PC-9 (cell line): Measurements from ENCODE around the gene KLK6. TPM values are rescaled to one million over a fixed set of nuclear protein-coding genes. Genes with fewer than 3 reads are reported as not detected.
A peak's percentile ranks its signal among the peaks of the same experiment; 100 is the strongest.

Experiments used
- BruUV-seq: library from RNA; stranded (reverse); fragments of 400-500 nt; replicated peaks from 2 replicates; lab custom pipeline; 2021; lab: Mats Ljungman, UMichigan
- CTCF ChIA-PET: fragments of 300-600 bp; sonication (Branson Sonifier 250); formaldehyde crosslinking; loops from one replicate; lab custom pipeline; 2022; ENCODE audit warnings: antibody characterized with exemption; lab: Charles Lee
- POLR2A ChIA-PET: fragments of 300-600 bp; sonication (Branson Sonifier 250); formaldehyde crosslinking; loops from one replicate; lab custom pipeline; 2022; ENCODE audit warnings: antibody characterized with exemption; ENCODE audit not compliant: unreplicated experiment; lab: Charles Lee
- DNase-seq, 2 experiments: peaks; one replicate each; pipeline versions ENCODE4 v3.0.0 to v3.0.0-alpha.2; 2015 to 2022; ENCODE audit warnings: mixed read lengths in 1 of 2
- H2AFZ ChIP-seq: fragments of 200-600 bp; sonication (generic); 2 replicates; pipeline ENCODE4 v1.8.1; 2017; ENCODE audit warnings: antibody characterized with exemption
- H3F3A ChIP-seq: fragments of 200-600 bp; sonication (generic); 2 replicates; pipeline ENCODE4 v1.8.1; 2017; ENCODE audit warnings: antibody characterized with exemption, mild to moderate bottlenecking, low read depth; ENCODE audit not compliant: insufficient read depth
- H3K27ac ChIP-seq: fragments of 200-600 bp; sonication (generic); 2 replicates; pipeline ENCODE4 v1.6.1; 2016; ENCODE audit warnings: mixed run types
- H3K27me3 ChIP-seq: fragments of 200-600 bp; sonication (generic); 2 replicates; pipeline ENCODE4 v1.6.1; 2016; ENCODE audit warnings: low read depth, mixed run types; ENCODE audit not compliant: insufficient read depth
- H3K36me3 ChIP-seq: fragments of 200-600 bp; sonication (generic); 2 replicates; pipeline ENCODE4 v1.6.1; 2016; ENCODE audit warnings: low read depth, mixed run types
- H3K4me1 ChIP-seq: fragments of 200-600 bp; sonication (generic); replicated peaks from 2 replicates; pipeline ENCODE4 v1.6.1; 2016; ENCODE audit warnings: mixed run types; ENCODE audit not compliant: insufficient read depth
- H3K4me2 ChIP-seq: fragments of 200-600 bp; sonication (generic); 2 replicates; pipeline ENCODE4 v1.6.1; 2017; ENCODE audit warnings: mixed run types
- H3K4me3 ChIP-seq: fragments of 200-600 bp; sonication (generic); 2 replicates; pipeline ENCODE4 v1.6.1; 2016; ENCODE audit warnings: mixed run types
- H3K79me2 ChIP-seq: fragments of 200-600 bp; sonication (generic); 2 replicates; pipeline ENCODE4 v1.6.1; 2017; ENCODE audit warnings: low read depth, mixed run types
- H3K9me2 ChIP-seq: fragments of 200-600 bp; sonication (generic); 2 replicates; pipeline ENCODE4 v1.8.1; 2017; ENCODE audit warnings: mild to moderate bottlenecking; ENCODE audit not compliant: insufficient read depth
- H3K9me3 ChIP-seq: fragments of 200-600 bp; sonication (generic); 2 replicates; pipeline ENCODE4 v1.8.1; 2016; ENCODE audit warnings: low read depth; ENCODE audit not compliant: insufficient read depth
- H4K20me1 ChIP-seq: fragments of 200-600 bp; sonication (generic); 2 replicates; pipeline ENCODE4 v1.8.1; 2017; ENCODE audit not compliant: insufficient read depth
- CTCF ChIP-seq: fragments of 200-600 bp; sonication (generic); conservative IDR thresholded peaks from 2 replicates; pipeline ENCODE4 v1.6.1; 2017; ENCODE audit warnings: mixed run types, antibody characterized with exemption, mild to moderate bottlenecking, moderate library complexity
- EZH2 ChIP-seq: fragments of 200-600 bp; sonication (generic); IDR thresholded peaks from 2 replicates; pipeline ENCODE4 v1.8.0; 2017; ENCODE audit warnings: antibody characterized with exemption, low read depth
- intact Hi-C: fragments of 100-400 bp; cut with micrococcal nuclease; formaldehyde crosslinking; loops from one replicate; pipeline ENCODE4 v1.10.0; 2022; ENCODE audit not compliant: unreplicated experiment
- total RNA-seq: library from RNA; stranded (reverse); gene quantifications from 2 replicates; pipeline ENCODE4 v1.2.3, GENCODE V29; 2021

Gene KLK6
- total RNA-seq, 1 experiment from 2014 or later: 490 TPM

DNA sequence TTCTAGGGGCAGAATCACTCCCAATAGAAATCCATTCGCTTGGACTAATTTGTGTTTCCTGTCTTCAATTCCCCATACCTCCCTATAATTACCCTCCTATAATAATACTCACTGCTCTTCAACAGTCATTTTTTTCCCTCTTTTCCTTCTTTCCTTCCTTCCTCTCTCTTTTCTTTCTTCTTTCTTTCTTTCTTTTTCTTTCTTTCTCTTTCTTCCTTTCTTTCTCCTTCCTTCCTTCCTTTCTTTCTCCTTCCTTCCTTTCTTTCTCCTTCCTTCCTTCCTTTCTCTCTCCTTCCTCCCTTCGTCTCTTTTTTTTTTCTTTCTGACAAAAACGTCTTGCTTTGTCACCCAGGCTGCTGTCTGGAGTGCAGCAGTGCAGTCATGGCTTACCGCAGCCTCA, 24.6 kb downstream of the KLK6 start:
- no peak overlapping the region for H3K27ac ChIP-seq
- no peak overlapping the region for H2AFZ ChIP-seq
- H3F3A ChIP-seq: peaks cover 52% of the 10 kb centered on the region
- TF ChIP-seq CTCF (no peak), EZH2 (no peak)
- BruUV-seq: no TSS peak
- peaks cover 14% of the 10 kb centered on the region for H3K36me3 ChIP-seq
- CTCF ChIA-PET: no interaction called here
- no peaks in the 10 kb centered on the region for H3K9me2 ChIP-seq
- POLR2A ChIA-PET: no interaction called here
- H3K79me2 ChIP-seq: 0 out of 2 replicates have a peak, but pooled peaks cover under 1% of the 10 kb centered on the region
- H3K4me1 ChIP-seq: peaks cover 8% of the 10 kb centered on the region; the same call in 1 of the 2 replicates
- intact Hi-C loops: no loop called here
- no peaks in the 10 kb centered on the region for H3K9me3 ChIP-seq
- DNase-seq: no peak
- no peak overlapping the region for H3K4me2 ChIP-seq
- peaks cover 4% of the 10 kb centered on the region for H4K20me1 ChIP-seq
- H3K27me3 ChIP-seq: no peaks in the 10 kb centered on the region
- no peak overlapping the region for H3K4me3 ChIP-seq

GRCh38 chr19:50943074-50943828, 26.1 kb downstream of the KLK6 start:
- Histone ChIP-seq H3K4me1 (peaks cover 8% of the 10 kb centered on the region; the same call in 1 of the 2 replicates), H2AFZ (no peak overlapping the region), H3K27ac (no peak overlapping the region), H3K9me3 (no peaks in the 10 kb centered on the region), H4K20me1 (peaks cover 4% of the 10 kb centered on the region), H3K4me2 (no peak overlapping the region), H3K79me2 (no peaks in the 10 kb centered on the region), H3K36me3 (peaks cover 14% of the 10 kb centered on the region), H3K4me3 (no peak overlapping the region), H3K9me2 (no peaks in the 10 kb centered on the region), H3K27me3 (no peaks in the 10 kb centered on the region), H3F3A (peaks cover 47% of the 10 kb centered on the region)
- TF ChIP-seq CTCF: no peak
- TF ChIP-seq EZH2: no peak
- BruUV-seq: TSS peak; percentile 48
- intact Hi-C loops: no loop called here
- ChIA-PET CTCF (interaction anchor here (0.6 kb wide), 1 partner anchor 467 kb away, joined by 3 read pairs; the partner anchor contains the start of gene EMC10), POLR2A (interaction anchor here (0.6 kb wide), 1 partner anchor 58 kb away, joined by 7 read pairs; the partner anchor contains the start of gene KLK8)
- DNase-seq: peak in 1 of 2 experiments; percentile 38

DNA sequence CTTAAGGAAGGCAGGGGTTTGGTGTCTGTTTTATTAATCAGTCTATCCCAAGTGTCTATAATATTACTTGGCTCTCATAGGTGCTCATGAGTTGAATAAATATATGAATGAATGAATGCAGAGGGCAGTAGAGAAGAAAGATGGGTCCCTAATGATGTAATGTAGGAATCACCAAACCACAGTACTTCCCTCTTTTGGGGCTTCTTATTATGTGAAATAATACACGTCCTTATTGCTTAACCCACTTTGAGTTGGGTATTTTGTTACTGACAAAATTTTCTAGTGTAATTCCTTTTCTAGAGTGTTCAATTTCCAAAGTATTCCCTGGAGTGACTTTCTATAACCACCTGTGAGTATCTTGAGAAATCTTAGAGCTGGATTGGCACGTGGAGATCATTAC, 29.8 kb downstream of the KLK6 start:
- Histone ChIP-seq H3K27me3 (no peaks in the 10 kb centered on the region), H3K4me2 (no peak overlapping the region), H3K79me2 (no peaks in the 10 kb centered on the region), H3K36me3 (no peaks in the 10 kb centered on the region), H3K4me1 (peaks cover 11% of the 10 kb centered on the region), H4K20me1 (no peaks in the 10 kb centered on the region; the same call in 1 of the 2 replicates), H3F3A (peaks cover 27% of the 10 kb centered on the region), H3K27ac (no peak overlapping the region), H3K9me2 (no peaks in the 10 kb centered on the region), H3K9me3 (no peaks in the 10 kb centered on the region), H3K4me3 (no peak overlapping the region), H2AFZ (no peak overlapping the region)
- CTCF ChIA-PET: no interaction called here
- no peak for DNase-seq
- intact Hi-C loops: no loop called here
- POLR2A ChIA-PET: no interaction called here
- no TSS peak for BruUV-seq
- TF ChIP-seq CTCF (no peak), EZH2 (no peak)
